ENCODE measurements around the gene SLC16A10. TPM values are rescaled to one million over a fixed set of nuclear protein-coding genes. Genes with fewer than 3 reads are reported as not detected.

Gene SLC16A10
- total and polyA plus RNA-seq, 7 donors: under 0.01 to 1.2 (median 0.83) TPM

GRCh38 chr6:111096246-111096645 is 8.9 kb downstream of the SLC16A10 start:
- 10 to 42% methylated on average over 3 of the region's 3 CpGs for WGBS, 2 donors
- no peak overlapping the region for H3K27ac ChIP-seq
- no peaks in the 10 kb centered on the region for H3K4me1 ChIP-seq
- intact Hi-C loops (cut with DNase I): no loop called here
- no peaks in the 10 kb centered on the region for H3K9me3 ChIP-seq
- H3K4me3 ChIP-seq: no peak overlapping the region
- H3K36me3 ChIP-seq: no peaks in the 10 kb centered on the region
- TF ChIP-seq POLR2AphosphoS5 (IDR thresholded peaks at IDR 0.05) (no peak), CTCF (IDR thresholded peaks at IDR 0.05) (no peak)
- DNase-seq: no peak
- no peaks in the 10 kb centered on the region for H3K27me3 ChIP-seq

- no peak for DNase-seq
- Histone ChIP-seq H3K27ac (no peak overlapping the region), H3K4me1 (no peaks in the 10 kb centered on the region), H3K36me3 (no peaks in the 10 kb centered on the region), H3K4me3 (no peak overlapping the region), H3K9me3 (no peaks in the 10 kb centered on the region), H3K27me3 (no peaks in the 10 kb centered on the region)
- intact Hi-C loops (cut with DNase I): no loop called here
- WGBS, 2 donors: 39 to 54% methylated on average over 2 of the region's 2 CpGs
- TF ChIP-seq POLR2A (IDR thresholded peaks at IDR 0.05) (no peak), EP300 (IDR thresholded peaks at IDR 0.05) (no peak), POLR2AphosphoS5 (IDR thresholded peaks at IDR 0.05) (no peak), CTCF (IDR thresholded peaks at IDR 0.05) (no peak)
Measured at GRCh38 chr6:111098597-111098996, 11.3 kb downstream of the SLC16A10 start.

- H3K27ac ChIP-seq: no peak overlapping the region
- no peak for DNase-seq
- H3K9me3 ChIP-seq: no peaks in the 10 kb centered on the region
- H3K36me3 ChIP-seq: no peaks in the 10 kb centered on the region
- no peaks in the 10 kb centered on the region for H3K4me1 ChIP-seq
- H3K4me3 ChIP-seq: no peak overlapping the region
- 20 to 65% methylated on average over 3 of the region's 3 CpGs for WGBS, 2 donors
- no peaks in the 10 kb centered on the region for H3K27me3 ChIP-seq
- TF ChIP-seq EP300 (IDR thresholded peaks at IDR 0.05) (no peak), POLR2AphosphoS5 (IDR thresholded peaks at IDR 0.05) (no peak), POLR2A (IDR thresholded peaks at IDR 0.05) (no peak), CTCF (IDR thresholded peaks at IDR 0.05) (no peak)
- intact Hi-C loops (cut with DNase I): no loop called here
Measured at GRCh38 chr6:111101987-111102386, 14.7 kb downstream of the SLC16A10 start.

- intact Hi-C loops (cut with DNase I): no loop called here
- Histone ChIP-seq H3K4me3 (no peak overlapping the region), H3K9me3 (peaks cover 0 to 6% (median 2%) of the 10 kb centered on the region in 4 donors), H3K27me3 (no peaks in the 10 kb centered on the region), H3K27ac (no peak overlapping the region), H3K4me1 (no peaks in the 10 kb centered on the region), H3K36me3 (no peaks in the 10 kb centered on the region)
- DNase-seq: no peak
- 13 to 60% methylated on average over 5 of the region's 5 CpGs for WGBS, 2 donors
- TF ChIP-seq CTCF (IDR thresholded peaks at IDR 0.05): no peak
- TF ChIP-seq POLR2A (IDR thresholded peaks at IDR 0.05): no peak
- no peak for TF ChIP-seq POLR2AphosphoS5 (IDR thresholded peaks at IDR 0.05)
- TF ChIP-seq EP300 (IDR thresholded peaks at IDR 0.05): no peak
Measured at GRCh38 chr6:111105578-111105977, 18.3 kb downstream of the SLC16A10 start.

- Histone ChIP-seq H3K4me3 (no peak overlapping the region), H3K27ac (no peak overlapping the region), H3K4me1 (no peaks in the 10 kb centered on the region), H3K27me3 (no peaks in the 10 kb centered on the region), H3K9me3 (peaks cover 0 to 6% (median 2%) of the 10 kb centered on the region in 4 donors), H3K36me3 (no peaks in the 10 kb centered on the region)
- no peak for DNase-seq
- intact Hi-C loops (cut with DNase I): no loop called here
- TF ChIP-seq EP300 (IDR thresholded peaks at IDR 0.05) (no peak), CTCF (IDR thresholded peaks at IDR 0.05) (no peak)
- WGBS, 2 donors: 91 to 100% methylated on average over 1 of the region's 1 CpG
Measured at GRCh38 chr6:111107589-111107988, 20.3 kb downstream of the SLC16A10 start.

All from sigmoid colon (tissue), 7 donors.